HG03457 (cell line): Measurements from ENCODE around the gene FGFBP3.

Source experiments
- ATAC-seq: cut with Tn5 transposase; IDR thresholded peaks from one replicate; pipeline ENCODE4 v1.9.1; 2021; ENCODE audit warnings: moderate number of reproducible peaks; ENCODE audit not compliant: unreplicated experiment

The FGFBP3 gene

GRCh38 chr10:91909117-91909677 lies at the start of gene FGFBP3:
TSS of gene FGFBP3 (minus strand) at chr10:91909486. CDS start at chr10:91908969, 517 bp downstream.
- no peak for ATAC-seq

- ATAC-seq, result no peak
Observed at GRCh38 chr10:91957091-91957490, 47.8 kb upstream of the FGFBP3 start.

GRCh38 chr10:91955114-91955513 lies 45.8 kb upstream of the FGFBP3 start:
- no peak for ATAC-seq

- ATAC-seq, result no peak
Observed at GRCh38 chr10:91953600-91954160, 44.4 kb upstream of the FGFBP3 start.

- no peak for ATAC-seq
Observed at GRCh38 chr10:91944880-91945630, 35.8 kb upstream of the FGFBP3 start.

- ATAC-seq, result no peak
Observed at GRCh38 chr10:91941426-91941825, 32.1 kb upstream of the FGFBP3 start.

GRCh38 chr10:91939653-91940052 lies 30.4 kb upstream of the FGFBP3 start:
- no peak for ATAC-seq

GRCh38 chr10:91935886-91936285 lies 26.6 kb upstream of the FGFBP3 start:
- no peak for ATAC-seq

GRCh38 chr10:91932737-91933136 lies 23.5 kb upstream of the FGFBP3 start:
- ATAC-seq, result no peak

GRCh38 chr10:91931526-91932190 lies 22.4 kb upstream of the FGFBP3 start:
- no peak for ATAC-seq

- no peak for ATAC-seq
Observed at GRCh38 chr10:91930939-91931338, 21.7 kb upstream of the FGFBP3 start.

- no peak for ATAC-seq
Observed at GRCh38 chr10:91925022-91925320, 15.7 kb upstream of the FGFBP3 start.

GRCh38 chr10:91924212-91925021 lies 15.1 kb upstream of the FGFBP3 start:
- ATAC-seq, result peak; percentile 11

GRCh38 chr10:91923371-91924211 lies 14.3 kb upstream of the FGFBP3 start, which contains the start of gene BTAF1:
TSS of gene BTAF1 (plus strand) at chr10:91923770. CDS start at chr10:91924077, 307 bp downstream.
- peak; percentile 97 for ATAC-seq

GRCh38 chr10:91919651-91920050 lies 10.4 kb upstream of the FGFBP3 start:
- ATAC-seq, result no peak

- ATAC-seq, result no peak
Observed at GRCh38 chr10:91910467-91910866, 1.2 kb upstream of the FGFBP3 start.

- ATAC-seq, result peak; percentile 81
Observed at GRCh38 chr10:91908337-91909116, 759 bp downstream of the FGFBP3 start.

GRCh38 chr10:91907914-91908336 lies 1.4 kb downstream of the FGFBP3 start:
- no peak for ATAC-seq

- ATAC-seq, result no peak
Observed at GRCh38 chr10:91907033-91907594, 2.2 kb downstream of the FGFBP3 start.
